Measurements from ENCODE around the gene AP2A2.

DNA sequence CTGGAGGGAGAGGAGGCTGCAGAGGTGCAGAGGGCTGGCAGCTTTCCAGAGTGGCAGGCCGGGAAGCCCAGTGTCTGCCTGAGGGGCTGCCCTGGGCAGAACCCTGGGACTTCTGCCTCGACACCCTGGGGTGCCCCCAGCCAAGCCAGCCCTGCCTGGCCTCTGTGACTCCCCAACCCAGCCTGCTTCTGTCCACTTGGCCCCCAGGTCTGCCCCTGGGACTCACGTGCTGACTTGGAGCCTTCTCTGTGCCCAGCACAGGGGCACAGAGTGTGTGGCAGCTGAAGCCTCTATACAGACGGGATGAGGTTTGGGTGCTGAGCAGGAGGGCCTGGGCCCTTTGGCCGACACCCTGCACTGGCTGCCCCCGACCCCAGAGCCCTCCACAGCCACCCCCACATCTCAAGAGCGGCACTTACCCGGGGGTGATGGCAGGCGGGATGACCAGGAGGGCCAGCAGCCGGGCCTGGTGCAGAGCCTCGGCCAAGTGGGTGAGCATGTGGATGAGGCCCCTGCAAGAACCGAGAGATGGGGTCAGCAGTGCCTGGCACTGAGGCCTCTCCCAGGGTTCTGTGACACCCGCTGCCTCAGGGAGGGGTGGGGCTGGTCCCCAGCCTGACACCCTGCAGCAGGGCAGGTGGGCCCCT lies 32.5 kb upstream of the AP2A2 start:
- TF ChIP-seq, protein P1, sequence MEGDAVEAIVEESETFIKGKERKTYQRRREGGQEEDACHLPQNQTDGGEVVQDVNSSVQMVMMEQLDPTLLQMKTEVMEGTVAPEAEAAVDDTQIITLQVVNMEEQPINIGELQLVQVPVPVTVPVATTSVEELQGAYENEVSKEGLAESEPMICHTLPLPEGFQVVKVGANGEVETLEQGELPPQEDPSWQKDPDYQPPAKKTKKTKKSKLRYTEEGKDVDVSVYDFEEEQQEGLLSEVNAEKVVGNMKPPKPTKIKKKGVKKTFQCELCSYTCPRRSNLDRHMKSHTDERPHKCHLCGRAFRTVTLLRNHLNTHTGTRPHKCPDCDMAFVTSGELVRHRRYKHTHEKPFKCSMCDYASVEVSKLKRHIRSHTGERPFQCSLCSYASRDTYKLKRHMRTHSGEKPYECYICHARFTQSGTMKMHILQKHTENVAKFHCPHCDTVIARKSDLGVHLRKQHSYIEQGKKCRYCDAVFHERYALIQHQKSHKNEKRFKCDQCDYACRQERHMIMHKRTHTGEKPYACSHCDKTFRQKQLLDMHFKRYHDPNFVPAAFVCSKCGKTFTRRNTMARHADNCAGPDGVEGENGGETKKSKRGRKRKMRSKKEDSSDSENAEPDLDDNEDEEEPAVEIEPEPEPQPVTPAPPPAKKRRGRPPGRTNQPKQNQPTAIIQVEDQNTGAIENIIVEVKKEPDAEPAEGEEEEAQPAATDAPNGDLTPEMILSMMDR (IDR thresholded peaks at IDR 0.05): no peak
- no peak for TF ChIP-seq POLR2A (IDR thresholded peaks at IDR 0.05)

Measured in lower leg skin (tissue), 3 donors.